ENCODE results near the gene NPHP4.

The NPHP4 gene

GRCh38 chr1:5822266-5822665, 170.0 kb downstream of the NPHP4 start:
- DNase-seq: no peak

GRCh38 chr1:5821540-5822176, 170.6 kb downstream of the NPHP4 start:
- DNase-seq: no peak

- DNase-seq: no peak
Observed at GRCh38 chr1:5820026-5820421, 172.2 kb downstream of the NPHP4 start.

GRCh38 chr1:5819391-5820025, 172.7 kb downstream of the NPHP4 start:
- no peak for DNase-seq

- no peak for DNase-seq
Observed at GRCh38 chr1:5818755-5819154, 173.5 kb downstream of the NPHP4 start.

GRCh38 chr1:5815716-5816115, 176.5 kb downstream of the NPHP4 start:
- no peak for DNase-seq

GRCh38 chr1:5815211-5815610, 177.0 kb downstream of the NPHP4 start:
- DNase-seq: no peak

GRCh38 chr1:5814046-5814619, 178.1 kb downstream of the NPHP4 start:
- DNase-seq: no peak

GRCh38 chr1:5813480-5813879, 178.7 kb downstream of the NPHP4 start:
- no peak for DNase-seq

Measured in CD4-positive, alpha-beta T cell treated with Interleukin-4 for 1 hour (primary cell).